PC-9 (cell line): ENCODE results near the gene HGS.

Experiments
- EZH2 ChIP-seq: fragments of 200-600 bp; sonication (generic); IDR thresholded peaks from 2 replicates; pipeline ENCODE4 v1.8.0; 2017; ENCODE audit warnings: antibody characterized with exemption, low read depth
- TF ChIP-seq, protein P1 (sequence below): fragments of 200-600 bp; sonication (generic); conservative IDR thresholded peaks from 2 replicates; pipeline ENCODE4 v1.6.1; 2017; ENCODE audit warnings: mixed run types, antibody characterized with exemption, mild to moderate bottlenecking, moderate library complexity

GRCh38 chr17:81687770-81688541, 4.1 kb downstream of the HGS start:
- TF ChIP-seq, protein P1, sequence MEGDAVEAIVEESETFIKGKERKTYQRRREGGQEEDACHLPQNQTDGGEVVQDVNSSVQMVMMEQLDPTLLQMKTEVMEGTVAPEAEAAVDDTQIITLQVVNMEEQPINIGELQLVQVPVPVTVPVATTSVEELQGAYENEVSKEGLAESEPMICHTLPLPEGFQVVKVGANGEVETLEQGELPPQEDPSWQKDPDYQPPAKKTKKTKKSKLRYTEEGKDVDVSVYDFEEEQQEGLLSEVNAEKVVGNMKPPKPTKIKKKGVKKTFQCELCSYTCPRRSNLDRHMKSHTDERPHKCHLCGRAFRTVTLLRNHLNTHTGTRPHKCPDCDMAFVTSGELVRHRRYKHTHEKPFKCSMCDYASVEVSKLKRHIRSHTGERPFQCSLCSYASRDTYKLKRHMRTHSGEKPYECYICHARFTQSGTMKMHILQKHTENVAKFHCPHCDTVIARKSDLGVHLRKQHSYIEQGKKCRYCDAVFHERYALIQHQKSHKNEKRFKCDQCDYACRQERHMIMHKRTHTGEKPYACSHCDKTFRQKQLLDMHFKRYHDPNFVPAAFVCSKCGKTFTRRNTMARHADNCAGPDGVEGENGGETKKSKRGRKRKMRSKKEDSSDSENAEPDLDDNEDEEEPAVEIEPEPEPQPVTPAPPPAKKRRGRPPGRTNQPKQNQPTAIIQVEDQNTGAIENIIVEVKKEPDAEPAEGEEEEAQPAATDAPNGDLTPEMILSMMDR, result no peak
- TF ChIP-seq EZH2, result no peak
